ENCODE data around the gene UCN3.

DNA sequence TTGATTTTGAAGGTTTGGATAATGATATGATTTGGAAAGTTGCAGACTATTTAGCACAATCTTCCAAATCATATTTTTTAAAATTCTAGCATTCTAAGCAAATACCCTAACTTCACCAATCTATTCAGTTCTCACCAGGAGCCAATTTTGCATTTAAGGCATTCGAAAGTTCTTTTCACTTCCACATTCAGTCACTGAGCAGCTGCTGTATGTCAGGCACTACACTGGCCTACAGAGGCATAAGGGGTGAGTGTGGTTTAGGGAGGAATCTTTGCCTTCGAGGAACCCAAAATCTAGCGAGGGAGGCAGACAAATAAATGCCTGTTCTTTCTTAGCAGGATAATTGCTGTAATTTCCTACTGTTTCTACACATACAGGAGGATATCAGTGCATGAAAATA is 10.7 kb upstream of the UCN3 start:
- TF ChIP-seq, protein P1, sequence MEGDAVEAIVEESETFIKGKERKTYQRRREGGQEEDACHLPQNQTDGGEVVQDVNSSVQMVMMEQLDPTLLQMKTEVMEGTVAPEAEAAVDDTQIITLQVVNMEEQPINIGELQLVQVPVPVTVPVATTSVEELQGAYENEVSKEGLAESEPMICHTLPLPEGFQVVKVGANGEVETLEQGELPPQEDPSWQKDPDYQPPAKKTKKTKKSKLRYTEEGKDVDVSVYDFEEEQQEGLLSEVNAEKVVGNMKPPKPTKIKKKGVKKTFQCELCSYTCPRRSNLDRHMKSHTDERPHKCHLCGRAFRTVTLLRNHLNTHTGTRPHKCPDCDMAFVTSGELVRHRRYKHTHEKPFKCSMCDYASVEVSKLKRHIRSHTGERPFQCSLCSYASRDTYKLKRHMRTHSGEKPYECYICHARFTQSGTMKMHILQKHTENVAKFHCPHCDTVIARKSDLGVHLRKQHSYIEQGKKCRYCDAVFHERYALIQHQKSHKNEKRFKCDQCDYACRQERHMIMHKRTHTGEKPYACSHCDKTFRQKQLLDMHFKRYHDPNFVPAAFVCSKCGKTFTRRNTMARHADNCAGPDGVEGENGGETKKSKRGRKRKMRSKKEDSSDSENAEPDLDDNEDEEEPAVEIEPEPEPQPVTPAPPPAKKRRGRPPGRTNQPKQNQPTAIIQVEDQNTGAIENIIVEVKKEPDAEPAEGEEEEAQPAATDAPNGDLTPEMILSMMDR (IDR thresholded peaks at IDR 0.05): no peak
- TF ChIP-seq POLR2A (IDR thresholded peaks at IDR 0.05): no peak

All from right lobe of liver (tissue), 4 donors.